Ammon's horn (tissue), 1 donor: Measurements from ENCODE around the gene TMEM135.

Source experiments
- DNase-seq: peaks from one replicate; pipeline ENCODE4 v3.0.0-alpha.2; 2016; ENCODE audit warnings: low spot score

TMEM135 gene

GRCh38 chr11:87353771-87354345, 316.1 kb downstream of the TMEM135 start:
- no peak for DNase-seq

- DNase-seq, result no peak
Observed at GRCh38 chr11:87355596-87355995, 317.9 kb downstream of the TMEM135 start.

DNA sequence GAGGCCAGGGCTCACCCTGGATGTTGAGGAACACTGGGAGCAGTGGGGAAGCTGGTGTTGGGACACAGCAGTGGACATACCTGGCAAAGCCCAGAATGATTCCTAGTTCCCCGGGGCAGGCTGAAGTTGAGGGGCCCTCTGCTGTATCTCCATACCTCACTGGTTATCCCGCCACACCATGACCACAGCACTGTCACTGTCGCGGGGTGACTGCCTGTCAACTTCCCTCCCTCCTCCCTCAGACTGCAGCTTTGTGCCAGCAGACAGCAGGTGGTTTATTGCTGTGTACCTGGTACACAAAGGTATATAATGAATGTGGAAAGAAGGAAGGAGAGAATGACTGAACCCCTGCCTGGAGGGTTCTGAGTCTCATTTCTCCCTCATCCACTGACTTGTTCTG, 318.7 kb downstream of the TMEM135 start:
- DNase-seq, result no peak

DNA sequence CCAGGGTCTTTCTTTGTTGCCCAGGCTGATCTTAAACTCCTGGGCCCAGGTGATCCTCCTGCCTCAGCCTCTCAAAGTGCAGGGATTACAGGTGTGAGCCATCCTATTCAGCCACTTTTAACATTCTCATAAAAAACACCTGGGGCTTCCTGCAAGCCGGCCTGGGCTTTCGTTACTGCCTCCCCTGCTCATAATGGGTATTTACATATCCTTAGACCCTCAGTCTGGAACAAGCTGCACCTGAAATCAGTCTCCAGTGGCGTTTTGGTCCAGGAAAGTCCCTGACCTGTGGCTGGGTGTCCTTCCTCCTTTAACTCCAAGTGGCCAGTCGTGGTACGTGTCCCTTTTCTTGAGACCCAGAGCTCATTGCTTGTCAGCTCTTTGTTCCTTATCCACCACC, 320.7 kb downstream of the TMEM135 start:
- no peak for DNase-seq

- no peak for DNase-seq
Observed at GRCh38 chr11:87359401-87359800, 321.7 kb downstream of the TMEM135 start.

DNA sequence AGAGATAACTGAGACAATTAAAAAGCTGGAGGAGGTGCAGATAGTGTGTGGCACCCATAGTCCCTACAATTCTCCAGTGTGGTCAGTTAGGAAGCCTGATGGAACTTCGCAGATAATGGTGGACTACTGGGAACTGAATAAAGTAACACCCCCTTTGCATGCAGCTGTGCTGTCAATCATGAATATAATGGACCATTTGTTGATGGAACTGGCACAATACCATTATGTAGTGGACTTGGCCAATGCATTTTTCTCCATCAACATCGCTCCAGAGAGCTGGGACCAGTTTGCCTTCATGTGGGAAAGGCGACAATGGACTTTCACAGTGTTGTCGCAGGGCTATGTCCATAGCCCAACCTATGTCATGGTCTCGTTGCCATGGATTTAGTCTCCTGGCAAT, 324.2 kb downstream of the TMEM135 start:
- peak; percentile 14 for DNase-seq

- no peak for DNase-seq
Observed at GRCh38 chr11:87366346-87366745, 328.6 kb downstream of the TMEM135 start.

DNA sequence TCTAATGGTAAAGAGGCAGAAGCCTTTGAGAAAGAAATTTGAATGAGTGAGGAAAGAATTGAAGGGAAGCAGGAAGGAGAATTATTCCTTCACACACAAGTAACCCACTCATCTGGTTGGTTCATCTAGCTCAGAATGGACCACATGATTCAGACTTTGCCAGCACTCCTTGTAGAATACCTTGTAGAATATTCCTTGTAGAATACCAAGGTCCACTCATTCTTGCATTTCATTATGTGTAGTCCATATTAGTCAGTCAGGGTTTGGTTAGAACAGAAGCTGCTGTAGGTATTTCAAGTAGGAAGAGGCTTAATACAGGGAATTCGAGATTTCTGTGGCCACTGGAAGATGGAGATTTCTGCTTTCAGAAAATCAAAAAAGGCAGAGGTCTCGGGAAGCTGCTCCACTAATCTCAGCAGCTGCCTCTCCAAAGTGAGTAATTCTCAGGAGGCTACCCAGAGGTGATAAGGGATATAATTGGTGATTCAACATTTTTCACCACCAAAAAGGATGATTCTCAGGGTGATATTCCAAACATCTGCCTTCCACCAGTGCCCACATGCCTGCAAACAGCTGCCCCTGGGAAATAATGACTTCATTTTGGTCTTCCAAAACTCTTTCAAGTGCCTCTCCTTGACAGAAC, 329.1 kb downstream of the TMEM135 start:
- DNase-seq, result no peak

GRCh38 chr11:87368151-87368550, 330.4 kb downstream of the TMEM135 start:
- DNase-seq, result no peak

DNA sequence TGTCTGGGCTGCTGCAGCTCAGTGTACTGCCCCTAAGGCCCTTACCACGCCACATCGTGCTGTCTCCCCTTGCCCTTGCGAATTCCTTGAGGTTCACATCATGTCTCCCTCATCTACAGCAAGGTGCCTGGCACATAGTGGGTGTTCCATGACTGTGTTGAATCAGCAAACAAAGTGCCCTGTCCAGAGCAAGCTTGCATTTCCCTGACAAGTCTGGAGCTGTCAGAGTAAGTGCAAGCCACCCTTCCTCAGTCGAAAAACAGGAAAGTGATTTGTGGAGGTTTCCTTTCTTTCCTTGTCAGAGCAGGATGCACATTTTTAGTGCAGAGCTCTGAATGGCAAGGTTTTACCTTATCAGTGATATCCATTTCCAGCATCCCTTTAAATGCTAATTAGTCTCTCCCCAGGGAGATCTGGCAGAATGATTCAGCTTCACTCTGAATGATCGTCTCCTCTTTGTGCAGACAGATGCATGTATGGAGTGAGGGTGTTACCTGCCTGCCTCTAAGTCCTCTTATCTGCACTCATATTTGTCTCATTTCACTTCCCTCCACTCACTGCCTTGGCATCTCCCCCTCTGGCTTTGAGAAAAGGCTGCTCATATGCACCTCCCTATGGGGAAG, 331.2 kb downstream of the TMEM135 start:
- DNase-seq, result no peak

DNA sequence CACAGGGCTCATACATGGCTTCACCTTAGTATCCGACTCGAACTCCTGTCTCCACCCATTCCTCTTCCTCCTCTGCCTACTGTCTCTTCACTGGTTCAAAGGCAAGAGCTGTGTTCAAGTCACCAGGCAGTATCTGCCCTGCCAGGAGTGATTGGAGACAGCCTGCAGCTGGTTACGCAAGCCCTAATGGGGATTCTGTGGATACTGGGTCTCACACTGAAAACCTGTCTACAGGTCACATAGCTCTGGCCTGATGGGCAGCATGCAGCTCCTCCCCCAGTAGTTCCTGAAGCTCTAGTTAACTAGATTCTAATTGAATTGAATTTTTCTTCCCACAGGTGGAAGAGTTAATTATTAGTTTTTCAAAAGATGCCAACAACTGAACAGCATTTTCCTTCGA, 332.2 kb downstream of the TMEM135 start:
- no peak for DNase-seq

DNA sequence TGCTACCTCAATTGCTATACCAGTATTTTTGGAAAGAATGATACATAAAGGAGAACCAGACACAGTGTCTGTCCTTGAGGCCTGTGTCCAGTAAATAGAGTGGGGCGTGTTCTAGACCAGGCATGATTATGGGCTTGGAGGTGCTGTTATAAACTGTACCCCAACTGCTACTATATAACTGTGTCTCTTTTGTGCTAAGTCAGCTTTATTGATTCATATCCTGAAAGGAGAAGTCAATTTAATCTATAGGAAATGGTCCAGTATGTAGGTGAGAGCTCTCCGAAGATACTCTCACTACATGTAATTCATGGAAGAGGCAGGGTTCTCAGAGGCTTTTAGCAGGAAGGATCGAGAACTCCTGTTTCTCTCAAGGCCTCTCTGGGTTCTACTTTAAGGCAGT, 334.3 kb downstream of the TMEM135 start:
- no peak for DNase-seq
